ENCODE results near the gene MFAP3L. TPM values are rescaled to one million over a fixed set of nuclear protein-coding genes. Genes with fewer than 3 reads are reported as not detected.

Gene MFAP3L
- total and polyA plus RNA-seq, 2 donors (not counting 1 experiment from before 2014, with no cell fraction given) = 0.49 to 0.50 TPM

DNA sequence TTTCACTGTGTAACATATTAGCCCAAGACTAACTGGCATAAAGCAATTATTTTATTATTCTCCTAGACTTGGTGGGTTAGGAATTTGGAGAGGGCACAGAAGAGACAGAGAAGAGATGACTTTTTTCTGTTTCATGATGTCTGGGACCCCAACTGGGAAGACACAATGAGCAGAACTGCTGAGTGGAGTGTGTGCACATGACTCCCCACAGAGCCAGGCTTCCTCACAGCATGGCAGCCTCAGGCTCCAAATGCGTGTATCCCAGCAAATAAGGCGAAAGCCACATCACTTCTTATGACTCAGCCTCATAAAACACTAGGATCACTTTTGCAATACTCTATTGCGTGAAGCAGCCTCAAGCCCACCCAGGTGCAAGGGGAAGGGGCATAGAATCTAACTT lies 68.4 kb downstream of the MFAP3L start:
- H3K4me1 ChIP-seq (ENCODE audit: control insufficient read depth, extremely low read depth, insufficient read depth, low read length) = no peaks in the 10 kb centered on the region
- H2AFZ ChIP-seq (ENCODE audit: low read length) = no peak overlapping the region
- H3K36me3 ChIP-seq (ENCODE audit: control insufficient read depth, insufficient read depth, low read length) = no peaks in the 10 kb centered on the region
- no peak overlapping the region for H3K4me3 ChIP-seq (replicated peaks in 1 of 4; ENCODE audit: control extremely low read depth in 1 of 4, insufficient read depth in 1 of 4, low read depth in 3 of 4, low read length in 4 of 4)
- no peak for DNase-seq (ENCODE audit: low read depth in 2 of 2)
- no peak overlapping the region for H3K9ac ChIP-seq (ENCODE audit: insufficient read depth, low read length)
- no peak for TF ChIP-seq EZH2 (IDR thresholded peaks at IDR 0.05; ENCODE audit: low read length, missing control alignments)
- TF ChIP-seq, protein P1, sequence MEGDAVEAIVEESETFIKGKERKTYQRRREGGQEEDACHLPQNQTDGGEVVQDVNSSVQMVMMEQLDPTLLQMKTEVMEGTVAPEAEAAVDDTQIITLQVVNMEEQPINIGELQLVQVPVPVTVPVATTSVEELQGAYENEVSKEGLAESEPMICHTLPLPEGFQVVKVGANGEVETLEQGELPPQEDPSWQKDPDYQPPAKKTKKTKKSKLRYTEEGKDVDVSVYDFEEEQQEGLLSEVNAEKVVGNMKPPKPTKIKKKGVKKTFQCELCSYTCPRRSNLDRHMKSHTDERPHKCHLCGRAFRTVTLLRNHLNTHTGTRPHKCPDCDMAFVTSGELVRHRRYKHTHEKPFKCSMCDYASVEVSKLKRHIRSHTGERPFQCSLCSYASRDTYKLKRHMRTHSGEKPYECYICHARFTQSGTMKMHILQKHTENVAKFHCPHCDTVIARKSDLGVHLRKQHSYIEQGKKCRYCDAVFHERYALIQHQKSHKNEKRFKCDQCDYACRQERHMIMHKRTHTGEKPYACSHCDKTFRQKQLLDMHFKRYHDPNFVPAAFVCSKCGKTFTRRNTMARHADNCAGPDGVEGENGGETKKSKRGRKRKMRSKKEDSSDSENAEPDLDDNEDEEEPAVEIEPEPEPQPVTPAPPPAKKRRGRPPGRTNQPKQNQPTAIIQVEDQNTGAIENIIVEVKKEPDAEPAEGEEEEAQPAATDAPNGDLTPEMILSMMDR (conservative IDR thresholded peaks at IDR 0.05 in 1 of 2, IDR thresholded peaks at IDR 0.05 in 1 of 2; ENCODE audit: low read depth in 1 of 2, low read length in 2 of 2) = no peak
- no peak overlapping the region for H3K27ac ChIP-seq (ENCODE audit: insufficient read depth, low read length)
- no peaks in the 10 kb centered on the region for H3K79me2 ChIP-seq (ENCODE audit: control insufficient read depth, insufficient read depth, low read length)
- no peaks in the 10 kb centered on the region for H3K27me3 ChIP-seq (ENCODE audit: control insufficient read depth, insufficient read depth, low read length)
- no peaks in the 10 kb centered on the region for H4K20me1 ChIP-seq (ENCODE audit: control insufficient read depth, extremely low read depth, insufficient read depth, low read length)
- H3K4me2 ChIP-seq (ENCODE audit: extremely low read depth, insufficient read depth, low read length) = no peak overlapping the region
- no peaks in the 10 kb centered on the region for H3K9me3 ChIP-seq (ENCODE audit: control insufficient read depth, insufficient read depth, low read depth, low read length)

DNA sequence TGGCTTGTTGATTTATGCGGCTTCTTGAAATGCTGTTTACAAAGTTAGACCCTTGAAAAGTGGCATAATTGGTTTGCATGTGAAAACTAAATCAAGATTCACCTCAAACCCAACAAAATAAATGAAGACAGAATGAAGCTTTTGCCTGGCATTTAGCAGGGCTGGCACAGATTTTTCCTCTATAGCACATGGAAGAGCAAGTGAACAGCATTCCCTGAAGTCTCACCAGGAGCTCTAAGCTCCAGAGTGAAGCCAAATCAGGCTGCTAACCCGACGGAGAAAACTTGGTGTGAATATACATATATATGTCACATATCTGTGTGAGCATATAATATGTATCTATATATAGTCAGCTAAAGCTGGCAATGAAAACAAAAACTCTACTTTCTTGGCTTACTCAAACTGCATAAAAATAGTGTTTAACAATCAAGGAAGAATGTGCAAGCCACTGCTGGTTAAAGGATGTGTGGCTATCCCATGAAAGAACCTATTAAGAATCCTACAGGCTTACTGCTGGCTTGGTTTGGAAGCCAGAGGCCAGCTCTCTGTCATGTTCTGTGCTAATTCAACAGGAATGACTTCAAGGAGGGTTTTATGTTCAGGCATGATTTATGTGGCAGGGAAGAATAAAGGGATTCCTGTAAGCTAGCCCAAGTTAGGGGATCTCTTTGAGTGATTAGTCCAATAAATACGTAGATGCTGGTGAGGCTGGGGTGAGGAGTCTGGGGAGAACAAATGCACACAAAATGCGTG lies 69.9 kb downstream of the MFAP3L start:
- H2AFZ ChIP-seq (ENCODE audit: low read length) = no peak overlapping the region
- TF ChIP-seq EZH2 (IDR thresholded peaks at IDR 0.05; ENCODE audit: low read length, missing control alignments) = no peak
- TF ChIP-seq, protein P1 (conservative IDR thresholded peaks at IDR 0.05 in 1 of 2, IDR thresholded peaks at IDR 0.05 in 1 of 2; ENCODE audit: low read depth in 1 of 2, low read length in 2 of 2) = no peak

DNA sequence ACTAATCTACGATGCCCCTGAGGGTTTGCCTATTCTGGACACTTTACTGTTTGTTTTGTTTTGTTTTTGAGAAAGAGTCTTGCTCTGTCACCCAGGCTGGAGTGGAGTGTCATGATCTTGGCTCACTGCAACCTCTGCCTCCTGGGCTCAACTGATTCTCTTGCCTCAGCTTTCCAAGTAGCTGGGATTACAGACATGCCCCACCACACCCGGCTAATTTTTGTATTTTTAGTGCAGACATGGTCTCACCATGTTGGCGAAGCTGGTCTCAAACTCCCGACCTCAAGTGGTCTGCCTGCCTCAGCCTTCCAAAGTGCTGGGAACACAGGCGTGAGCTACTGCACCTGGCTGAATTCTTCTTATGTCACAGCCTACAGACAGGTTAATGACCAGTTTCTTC lies 70.7 kb downstream of the MFAP3L start:
- Histone ChIP-seq H3K27me3 (ENCODE audit: control insufficient read depth, insufficient read depth, low read length) (no peaks in the 10 kb centered on the region), H3K9ac (ENCODE audit: insufficient read depth, low read length) (no peak overlapping the region), H3K4me3 (replicated peaks in 1 of 4; ENCODE audit: control extremely low read depth in 1 of 4, insufficient read depth in 1 of 4, low read depth in 3 of 4, low read length in 4 of 4) (no peak overlapping the region), H3K79me2 (ENCODE audit: control insufficient read depth, insufficient read depth, low read length) (no peaks in the 10 kb centered on the region), H3K4me2 (ENCODE audit: extremely low read depth, insufficient read depth, low read length) (no peak overlapping the region), H3K27ac (ENCODE audit: insufficient read depth, low read length) (no peak overlapping the region), H3K4me1 (ENCODE audit: control insufficient read depth, extremely low read depth, insufficient read depth, low read length) (no peaks in the 10 kb centered on the region), H4K20me1 (ENCODE audit: control insufficient read depth, extremely low read depth, insufficient read depth, low read length) (no peaks in the 10 kb centered on the region), H3K9me3 (ENCODE audit: control insufficient read depth, insufficient read depth, low read depth, low read length) (no peaks in the 10 kb centered on the region), H2AFZ (ENCODE audit: low read length) (no peak overlapping the region), H3K36me3 (ENCODE audit: control insufficient read depth, insufficient read depth, low read length) (no peaks in the 10 kb centered on the region)
- no peak for TF ChIP-seq EZH2 (IDR thresholded peaks at IDR 0.05; ENCODE audit: low read length, missing control alignments)
- TF ChIP-seq, protein P1 (conservative IDR thresholded peaks at IDR 0.05 in 1 of 2, IDR thresholded peaks at IDR 0.05 in 1 of 2; ENCODE audit: low read depth in 1 of 2, low read length in 2 of 2) = no peak
- DNase-seq (ENCODE audit: low read depth in 2 of 2) = no peak

More for the DNA sequence above, 69.9 kb downstream of the MFAP3L start:
- DNase-seq (ENCODE audit: low read depth in 2 of 2) = peak in 1 of 2 donors; percentile 66
- no peak overlapping the region for H3K27ac ChIP-seq (ENCODE audit: insufficient read depth, low read length)
- no peaks in the 10 kb centered on the region for H4K20me1 ChIP-seq (ENCODE audit: control insufficient read depth, extremely low read depth, insufficient read depth, low read length)
- no peak overlapping the region for H3K4me3 ChIP-seq (replicated peaks in 1 of 4; ENCODE audit: control extremely low read depth in 1 of 4, insufficient read depth in 1 of 4, low read depth in 3 of 4, low read length in 4 of 4)
- no peaks in the 10 kb centered on the region for H3K27me3 ChIP-seq (ENCODE audit: control insufficient read depth, insufficient read depth, low read length)
- H3K9me3 ChIP-seq (ENCODE audit: control insufficient read depth, insufficient read depth, low read depth, low read length) = no peaks in the 10 kb centered on the region
- H3K79me2 ChIP-seq (ENCODE audit: control insufficient read depth, insufficient read depth, low read length) = no peaks in the 10 kb centered on the region
- H3K4me1 ChIP-seq (ENCODE audit: control insufficient read depth, extremely low read depth, insufficient read depth, low read length) = no peaks in the 10 kb centered on the region
- no peak overlapping the region for H3K4me2 ChIP-seq (ENCODE audit: extremely low read depth, insufficient read depth, low read length)
- no peaks in the 10 kb centered on the region for H3K36me3 ChIP-seq (ENCODE audit: control insufficient read depth, insufficient read depth, low read length)
- H3K9ac ChIP-seq (ENCODE audit: insufficient read depth, low read length) = no peak overlapping the region

All from fibroblast of lung (primary cell).